Heart left ventricle (tissue), 13 donors: Measurements from ENCODE around the gene CCL4.
"Not testable (repeated sequence)": the region's sequence is repeated elsewhere in the genome, so short reads cannot be mapped to it uniquely, and the experiment has no call there.

ENCODE experiments used
- CTCF ChIP-seq, 12 donors: fragments of 200-600 bp; sonication (generic) in 4 of 12; IDR thresholded peaks; one replicate each; pipeline versions ENCODE4 v1.5.0 to v1.8.0; 2018 to 2022; ENCODE audit warnings: antibody characterized with exemption in 12 of 12, mild to moderate bottlenecking in 5 of 12
- POLR2A ChIP-seq, 2 donors: fragments of 450-650 bp; IDR thresholded peaks; one replicate each; pipeline ENCODE4 v1.6.1; 2017; ENCODE audit warnings: antibody characterized with exemption in 2 of 2, mild to moderate bottlenecking in 2 of 2, moderate library complexity in 2 of 2
- donor health status: ischemic (EF 13 %, LVEDD 7.1; RV severe dilation, severe dysfunction).
- donor health status: DM: no; HTN: yes; CAD: no.
- donor health status: DM: no; HTN: no; CAD: no.
- donor health status: ischemic (EF 25% LVEDD 6.9; RV normal size, moderate dysfunction).
- donor health status: ischemic (EF 25% LVEDD 5.7; RV mildly dilated, moderate dysfunction).
- donor health status: ischemic (EF 35%, LVEDD 5.7; RV mildly dilated, moderate dysfunction).
- donor health status: nonischemic (EF 11% LVEDD 7.7; RV severe dilation, severe dysfunction).
- donor health status: DM: yes; HTN: yes; CAD: no.
- donor health status: PGD.
- donor health status: ischemic (EF 29% LVEDD 5.4; RV normal size, mild dysfunction).
- donor health status: nonischemic (EF 23%, LVEDD 6.1; RV moderate dilation, normal function).

GRCh38 chr17:36087471-36087870 is 16.2 kb upstream of the CCL4 start:
- TF ChIP-seq POLR2A, CTCF (IDR thresholded peaks at IDR 0.05): not testable (repeated sequence)
